HepG2 (cell line): Measurements from ENCODE around the gene MAML1. TPM values are rescaled to one million over a fixed set of nuclear protein-coding genes. Genes with fewer than 3 reads are reported as not detected.
A peak's percentile ranks its signal among the peaks of the same experiment; 100 is the strongest.

Experiments
- BORCS8-MEF2B ChIP-seq: sonication (generic); formaldehyde crosslinking; IDR thresholded peaks from 2 replicates; pipeline ENCODE4 v1.8.0; 2022; ENCODE audit warnings: mild to moderate bottlenecking, missing genetic modification reagents
- CENPT ChIP-seq: sonication (generic); formaldehyde crosslinking; IDR thresholded peaks from 2 replicates; pipeline ENCODE4 v1.8.0; 2022; ENCODE audit warnings: low read depth, mild to moderate bottlenecking, moderate library complexity, missing genetic modification reagents
- EEA1 ChIP-seq: sonication (generic); formaldehyde crosslinking; IDR thresholded peaks from 2 replicates; pipeline ENCODE4 v1.5.1; 2020; ENCODE audit warnings: mild to moderate bottlenecking, missing genetic modification reagents, borderline replicate concordance
- HMG20B ChIP-seq: conservative IDR thresholded peaks from 2 replicates; pipeline ENCODE4 v1.6.1; 2016; ENCODE audit warnings: missing genetic modification reagents, missing compliant biosample characterization
- KDM6A ChIP-seq: IDR thresholded peaks from 2 replicates; pipeline ENCODE4 v1.6.1; 2016; ENCODE audit warnings: low read depth
- PRMT3 ChIP-seq: sonication (generic); formaldehyde crosslinking; IDR thresholded peaks from 2 replicates; pipeline ENCODE4 v1.8.1; 2022; ENCODE audit warnings: low read depth, mild to moderate bottlenecking, moderate library complexity, missing genetic modification reagents, borderline replicate concordance
- RARA ChIP-seq: IDR thresholded peaks from 2 replicates; pipeline ENCODE4 v1.6.1; 2016; ENCODE audit warnings: missing genetic modification reagents, missing compliant biosample characterization
- SMYD3 ChIP-seq: sonication (generic); formaldehyde crosslinking; IDR thresholded peaks from 2 replicates; pipeline ENCODE4 v1.8.1; 2023; ENCODE audit warnings: mild to moderate bottlenecking, missing genetic modification reagents
- YY1 ChIP-seq: IDR thresholded peaks from 2 replicates; pipeline ENCODE4 v1.6.1; 2011; ENCODE audit warnings: low read length, low read depth, moderate library complexity, mild to moderate bottlenecking; ENCODE audit not compliant: insufficient read depth, insufficient replicate concordance
- ZBTB7A ChIP-seq: sonication (generic); formaldehyde crosslinking; IDR thresholded peaks from 2 replicates; pipeline ENCODE4 v1.8.0; 2022; ENCODE audit warnings: mild to moderate bottlenecking, missing genetic modification reagents
- ZFP82 ChIP-seq: sonication (generic); formaldehyde crosslinking; IDR thresholded peaks from 2 replicates; pipeline ENCODE4 v1.5.1; 2020; ENCODE audit warnings: mild to moderate bottlenecking, missing genetic modification reagents, borderline replicate concordance
- ZNF30 ChIP-seq: sonication (generic); formaldehyde crosslinking; IDR thresholded peaks from 2 replicates; pipeline ENCODE4 v1.5.0; 2020; ENCODE audit warnings: mild to moderate bottlenecking, missing genetic modification reagents
- ZNF501 ChIP-seq: sonication (generic); formaldehyde crosslinking; IDR thresholded peaks from 2 replicates; pipeline ENCODE4 v1.5.1; 2020; ENCODE audit warnings: mild to moderate bottlenecking, moderate library complexity, missing genetic modification reagents
- ZNF510 ChIP-seq: sonication (generic); formaldehyde crosslinking; IDR thresholded peaks from 2 replicates; pipeline ENCODE4 v1.4.0; 2020; ENCODE audit warnings: low read depth, mild to moderate bottlenecking, missing genetic modification reagents
- ZNF652 ChIP-seq: IDR thresholded peaks from 2 replicates; pipeline ENCODE4 v1.6.1; 2016; ENCODE audit warnings: low read depth, borderline replicate concordance
- ZSCAN21 ChIP-seq: sonication (generic); formaldehyde crosslinking; IDR thresholded peaks from 2 replicates; pipeline ENCODE4 v1.8.0; 2022; ENCODE audit warnings: mild to moderate bottlenecking, missing genetic modification reagents, moderate library complexity, borderline replicate concordance
- polyA plus RNA-seq, 8 experiments: library from polyadenylated mRNA; depleted of rRNA in 3 of 8; stranded (reverse) in 7 of 8; unstranded in 1 of 8; fragments of >200 nt; fragmentation: Illumina TruSeq in 4 of 8; extraction: Trizol in 4 of 8; gene quantifications; 2 replicates each; pipeline versions ENCODE4 v1.2.1 to v1.2.3, GENCODE V29; 2011 to 2016; ENCODE audit warnings: low read depth in 4 of 8, missing spikeins in 1 of 8, mixed read lengths in 1 of 8; ENCODE audit not compliant: insufficient read depth in 1 of 8
- total RNA-seq, 5 experiments: library from RNA; depleted of rRNA; stranded (reverse); fragments of >200 nt; fragmentation: Illumina TruSeq; extraction: Trizol; gene quantifications; 2 replicates each; pipeline ENCODE4 v1.2.3, GENCODE V29; 2016; ENCODE audit warnings: low read depth in 1 of 5
- TF ChIP-seq, protein P1 (sequence below): sonication (generic); formaldehyde crosslinking; IDR thresholded peaks from 2 replicates; pipeline ENCODE4 v1.5.1; 2020; ENCODE audit warnings: mild to moderate bottlenecking, missing genetic modification reagents, moderate library complexity
- TF ChIP-seq, protein P2 (sequence below): sonication (generic); formaldehyde crosslinking; IDR thresholded peaks from 2 replicates; pipeline ENCODE4 v1.5.0; 2020; ENCODE audit warnings: mild to moderate bottlenecking, missing genetic modification reagents
- TF ChIP-seq, protein P3 (sequence below): sonication (generic); formaldehyde crosslinking; IDR thresholded peaks from 2 replicates; pipeline ENCODE4 v1.8.0; 2022; ENCODE audit warnings: mild to moderate bottlenecking, missing genetic modification reagents, borderline replicate concordance
- TF ChIP-seq, protein P4 (sequence below): sonication (generic); formaldehyde crosslinking; conservative IDR thresholded peaks from 2 replicates; pipeline ENCODE4 v1.4.0; 2020; ENCODE audit warnings: missing genetic modification reagents

Gene MAML1
- total and polyA plus RNA-seq, 2 of the 13 experiments (the other 11 are each of a cell fraction or from before 2014, with no cell fraction given): 10.0 to 10.8 TPM

DNA sequence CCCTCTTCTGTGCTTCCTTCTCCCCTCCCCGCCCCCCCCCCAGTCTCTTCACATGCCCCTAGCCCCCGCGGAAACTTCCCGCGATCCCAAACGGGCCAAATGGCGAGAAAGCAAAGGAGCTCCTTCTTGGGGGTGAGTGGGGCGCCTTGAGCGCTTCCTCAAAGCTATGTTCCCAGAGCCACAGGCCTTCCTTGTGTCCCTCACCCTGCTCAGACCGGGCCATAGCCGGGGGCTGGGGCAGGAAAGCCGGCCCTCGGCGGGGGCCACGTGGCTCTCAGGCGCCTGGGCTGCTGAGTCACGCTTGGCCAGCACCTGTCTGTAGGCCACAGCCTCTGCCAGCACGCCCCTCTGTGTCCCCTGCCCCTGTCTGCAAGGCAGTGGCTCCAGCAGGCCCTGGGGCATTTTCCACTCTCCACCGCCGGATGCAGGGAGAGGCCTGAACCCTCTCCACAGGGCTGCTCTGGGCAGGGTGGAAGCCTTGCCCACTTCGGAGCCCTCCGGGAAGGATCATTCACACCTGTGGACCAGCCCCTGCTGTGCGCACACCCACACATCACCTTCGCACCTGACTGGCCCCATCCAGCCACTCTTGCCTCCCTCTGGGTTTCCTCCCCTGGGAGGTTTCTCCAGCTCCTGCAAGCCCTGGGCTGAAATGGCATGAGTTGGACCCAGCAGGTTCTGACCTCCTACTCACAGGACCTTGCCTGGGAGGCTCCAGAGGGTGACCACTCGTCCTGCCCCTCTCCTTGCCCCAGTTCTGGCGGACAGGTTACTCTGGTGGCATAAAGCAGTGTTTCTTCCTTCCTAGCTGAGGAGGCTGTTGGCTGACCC lies 86.9 kb downstream of the MAML1 start (continued):
- TF ChIP-seq, protein P1, sequence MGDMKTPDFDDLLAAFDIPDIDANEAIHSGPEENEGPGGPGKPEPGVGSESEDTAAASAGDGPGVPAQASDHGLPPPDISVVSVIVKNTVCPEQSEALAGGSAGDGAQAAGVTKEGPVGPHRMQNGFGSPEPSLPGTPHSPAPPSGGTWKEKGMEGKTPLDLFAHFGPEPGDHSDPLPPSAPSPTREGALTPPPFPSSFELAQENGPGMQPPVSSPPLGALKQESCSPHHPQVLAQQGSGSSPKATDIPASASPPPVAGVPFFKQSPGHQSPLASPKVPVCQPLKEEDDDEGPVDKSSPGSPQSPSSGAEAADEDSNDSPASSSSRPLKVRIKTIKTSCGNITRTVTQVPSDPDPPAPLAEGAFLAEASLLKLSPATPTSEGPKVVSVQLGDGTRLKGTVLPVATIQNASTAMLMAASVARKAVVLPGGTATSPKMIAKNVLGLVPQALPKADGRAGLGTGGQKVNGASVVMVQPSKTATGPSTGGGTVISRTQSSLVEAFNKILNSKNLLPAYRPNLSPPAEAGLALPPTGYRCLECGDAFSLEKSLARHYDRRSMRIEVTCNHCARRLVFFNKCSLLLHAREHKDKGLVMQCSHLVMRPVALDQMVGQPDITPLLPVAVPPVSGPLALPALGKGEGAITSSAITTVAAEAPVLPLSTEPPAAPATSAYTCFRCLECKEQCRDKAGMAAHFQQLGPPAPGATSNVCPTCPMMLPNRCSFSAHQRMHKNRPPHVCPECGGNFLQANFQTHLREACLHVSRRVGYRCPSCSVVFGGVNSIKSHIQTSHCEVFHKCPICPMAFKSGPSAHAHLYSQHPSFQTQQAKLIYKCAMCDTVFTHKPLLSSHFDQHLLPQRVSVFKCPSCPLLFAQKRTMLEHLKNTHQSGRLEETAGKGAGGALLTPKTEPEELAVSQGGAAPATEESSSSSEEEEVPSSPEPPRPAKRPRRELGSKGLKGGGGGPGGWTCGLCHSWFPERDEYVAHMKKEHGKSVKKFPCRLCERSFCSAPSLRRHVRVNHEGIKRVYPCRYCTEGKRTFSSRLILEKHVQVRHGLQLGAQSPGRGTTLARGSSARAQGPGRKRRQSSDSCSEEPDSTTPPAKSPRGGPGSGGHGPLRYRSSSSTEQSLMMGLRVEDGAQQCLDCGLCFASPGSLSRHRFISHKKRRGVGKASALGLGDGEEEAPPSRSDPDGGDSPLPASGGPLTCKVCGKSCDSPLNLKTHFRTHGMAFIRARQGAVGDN (CRISPR knock-in tag): peak; percentile 97
- TF ChIP-seq RARA (CRISPR knock-in tag): peak; percentile 64
- no peak for TF ChIP-seq EEA1 (CRISPR knock-in tag)
- TF ChIP-seq ZFP82 (CRISPR knock-in tag): peak; percentile 97
- TF ChIP-seq ZSCAN21 (CRISPR knock-in tag): no peak; the same call in 1 of the 2 replicates
- no peak for TF ChIP-seq ZNF510
- TF ChIP-seq HMG20B: peak; percentile 44; the same call in 1 of the 2 replicates
- TF ChIP-seq ZNF501: no peak
- TF ChIP-seq BORCS8-MEF2B (CRISPR knock-in tag): peak; percentile 81; the same call in 1 of the 2 replicates
- no peak for TF ChIP-seq KDM6A
- TF ChIP-seq, protein P2, sequence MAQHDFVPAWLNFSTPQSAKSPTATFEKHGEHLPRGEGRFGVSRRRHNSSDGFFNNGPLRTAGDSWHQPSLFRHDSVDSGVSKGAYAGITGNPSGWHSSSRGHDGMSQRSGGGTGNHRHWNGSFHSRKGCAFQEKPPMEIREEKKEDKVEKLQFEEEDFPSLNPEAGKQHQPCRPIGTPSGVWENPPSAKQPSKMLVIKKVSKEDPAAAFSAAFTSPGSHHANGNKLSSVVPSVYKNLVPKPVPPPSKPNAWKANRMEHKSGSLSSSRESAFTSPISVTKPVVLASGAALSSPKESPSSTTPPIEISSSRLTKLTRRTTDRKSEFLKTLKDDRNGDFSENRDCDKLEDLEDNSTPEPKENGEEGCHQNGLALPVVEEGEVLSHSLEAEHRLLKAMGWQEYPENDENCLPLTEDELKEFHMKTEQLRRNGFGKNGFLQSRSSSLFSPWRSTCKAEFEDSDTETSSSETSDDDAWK (CRISPR knock-in tag): no peak
- TF ChIP-seq, protein P3, sequence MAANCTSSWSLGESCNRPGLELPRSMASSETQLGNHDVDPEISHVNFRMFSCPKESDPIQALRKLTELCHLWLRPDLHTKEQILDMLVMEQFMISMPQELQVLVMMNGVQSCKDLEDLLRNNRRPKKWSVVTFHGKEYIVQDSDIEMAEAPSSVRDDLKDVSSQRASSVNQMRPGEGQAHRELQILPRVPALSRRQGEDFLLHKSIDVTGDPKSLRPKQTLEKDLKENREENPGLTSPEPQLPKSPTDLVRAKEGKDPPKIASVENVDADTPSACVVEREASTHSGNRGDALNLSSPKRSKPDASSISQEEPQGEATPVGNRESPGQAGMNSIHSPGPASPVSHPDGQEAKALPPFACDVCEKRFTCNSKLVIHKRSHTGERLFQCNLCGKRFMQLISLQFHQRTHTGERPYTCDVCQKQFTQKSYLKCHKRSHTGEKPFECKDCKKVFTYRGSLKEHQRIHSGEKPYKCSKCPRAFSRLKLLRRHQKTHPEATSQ (CRISPR knock-in tag): 0 out of 2 replicates have a peak, but pooled peaks have one; percentile 50
- no peak for TF ChIP-seq YY1
- TF ChIP-seq, protein P4, sequence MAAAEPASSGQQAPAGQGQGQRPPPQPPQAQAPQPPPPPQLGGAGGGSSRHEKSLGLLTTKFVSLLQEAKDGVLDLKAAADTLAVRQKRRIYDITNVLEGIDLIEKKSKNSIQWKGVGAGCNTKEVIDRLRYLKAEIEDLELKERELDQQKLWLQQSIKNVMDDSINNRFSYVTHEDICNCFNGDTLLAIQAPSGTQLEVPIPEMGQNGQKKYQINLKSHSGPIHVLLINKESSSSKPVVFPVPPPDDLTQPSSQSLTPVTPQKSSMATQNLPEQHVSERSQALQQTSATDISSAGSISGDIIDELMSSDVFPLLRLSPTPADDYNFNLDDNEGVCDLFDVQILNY (CRISPR knock-in tag): no peak
- no peak for TF ChIP-seq ZNF30 (CRISPR knock-in tag)
- TF ChIP-seq ZNF652: no peak
- TF ChIP-seq PRMT3 (CRISPR knock-in tag): no peak
- TF ChIP-seq CENPT (CRISPR knock-in tag): no peak
- TF ChIP-seq SMYD3 (CRISPR knock-in tag): no peak
- TF ChIP-seq ZBTB7A (CRISPR knock-in tag): 0 out of 2 replicates have a peak, but pooled peaks have one; percentile 66
